PC-3 (cell line): ENCODE measurements around the gene NUDT3. TPM values are rescaled to one million over a fixed set of nuclear protein-coding genes. Genes with fewer than 3 reads are reported as not detected.
"Not testable (repeated sequence)": the region's sequence is repeated elsewhere in the genome, so short reads cannot be mapped to it uniquely, and the experiment has no call there.

Source experiments
- ATAC-seq: fragments of 200-7000 bp; cut with Tn5 transposase; 2 replicates; pipeline ENCODE4 v1.9.1; 2020; ENCODE audit warnings: mild to moderate bottlenecking, moderate library complexity
- BruUV-seq: library from RNA; stranded (reverse); fragments of 400-500 nt; replicated peaks from 2 replicates; lab custom pipeline; 2021; lab: Mats Ljungman, UMichigan
- CTCF ChIA-PET: fragments of 300-600 bp; sonication (Branson Sonifier 250); formaldehyde crosslinking; loops from one replicate; lab custom pipeline; 2022; ENCODE audit warnings: antibody characterized with exemption; lab: Charles Lee
- POLR2A ChIA-PET: fragments of 300-600 bp; sonication (Branson Sonifier 250); formaldehyde crosslinking; loops from one replicate; lab custom pipeline; 2022; ENCODE audit warnings: antibody characterized with exemption; ENCODE audit not compliant: unreplicated experiment; lab: Charles Lee
- DNase-seq: peaks from one replicate; pipeline ENCODE4 v3.0.0-alpha.2; 2015
- H2AFZ ChIP-seq: fragments of 300-600 bp; sonication (generic); 2 replicates; pipeline ENCODE4 v1.6.0; 2016; ENCODE audit warnings: antibody characterized with exemption, low read length
- H3F3A ChIP-seq: fragments of 300-600 bp; sonication (generic); one replicate; pipeline ENCODE4 v1.6.0; 2017; ENCODE audit warnings: antibody characterized with exemption, low read length, control low read depth, mild to moderate bottlenecking; ENCODE audit not compliant: unreplicated experiment
- H3K27ac ChIP-seq: fragments of 300-600 bp; sonication (generic); 2 replicates; pipeline ENCODE4 v1.5.1; 2016; ENCODE audit warnings: mild to moderate bottlenecking, low read length
- H3K27me3 ChIP-seq: fragments of 300-600 bp; sonication (generic); 2 replicates; pipeline ENCODE4 v1.6.1; 2016; ENCODE audit warnings: low read length, mixed read lengths
- H3K36me3 ChIP-seq: fragments of 300-600 bp; sonication (generic); 2 replicates; pipeline ENCODE4 v1.6.1; 2016; ENCODE audit warnings: low read depth, mixed run types, low read length, mixed read lengths
- H3K4me1 ChIP-seq: fragments of 300-600 bp; sonication (generic); 2 replicates; pipeline ENCODE4 v1.5.1; 2016; ENCODE audit warnings: low read length; ENCODE audit not compliant: insufficient read depth
- H3K4me2 ChIP-seq: fragments of 300-600 bp; sonication (generic); 2 replicates; pipeline ENCODE4 v1.6.0; 2016; ENCODE audit warnings: low read length
- H3K4me3 ChIP-seq: fragments of 300-600 bp; sonication (generic); 2 replicates; pipeline ENCODE4 v1.5.1; 2016; ENCODE audit warnings: mild to moderate bottlenecking, low read length, mixed read lengths
- H3K79me2 ChIP-seq: fragments of 300-600 bp; sonication (generic); 2 replicates; pipeline ENCODE4 v1.6.1; 2017; ENCODE audit warnings: low read length, mixed read lengths
- H3K9ac ChIP-seq: fragments of 300-600 bp; sonication (generic); 2 replicates; pipeline ENCODE4 v1.6.0; 2016; ENCODE audit warnings: mild to moderate bottlenecking, low read length
- H3K9me2 ChIP-seq: fragments of 300-600 bp; sonication (generic); replicated peaks from 2 replicates; pipeline ENCODE4 v1.6.1; 2016; ENCODE audit warnings: mixed run types, low read length, mixed read lengths
- H3K9me3 ChIP-seq: fragments of 300-600 bp; sonication (generic); 2 replicates; pipeline ENCODE4 v1.6.1; 2016; ENCODE audit warnings: low read length, mixed read lengths
- H4K20me1 ChIP-seq: fragments of 300-600 bp; sonication (generic); 2 replicates; pipeline ENCODE4 v1.6.1; 2016; ENCODE audit warnings: low read length, mixed read lengths
- EZH2 ChIP-seq: fragments of 300-600 bp; sonication (generic); IDR thresholded peaks from one replicate; pipeline ENCODE4 v1.6.1; 2017; ENCODE audit warnings: antibody characterized with exemption, mild to moderate bottlenecking, low read length; ENCODE audit not compliant: unreplicated experiment
- EZH2phosphoT487 ChIP-seq: fragments of 300-600 bp; sonication (generic); IDR thresholded peaks from 2 replicates; pipeline ENCODE4 v1.6.1; 2018; ENCODE audit warnings: mild to moderate bottlenecking, antibody characterized with exemption, low read length, borderline replicate concordance
- intact Hi-C: fragments of 100-400 bp; cut with micrococcal nuclease; formaldehyde crosslinking; loops from 2 replicates; pipeline ENCODE4 v1.9.0; 2023
- total RNA-seq: library from RNA; depleted of rRNA; stranded (reverse); fragments of >200 nt; gene quantifications from 2 replicates; pipeline ENCODE4 v1.2.3, GENCODE V29; 2014
- TF ChIP-seq, protein P1 (sequence below): fragments of 300-600 bp; sonication (generic); conservative IDR thresholded peaks from 2 replicates; pipeline ENCODE4 v1.5.1; 2017; ENCODE audit warnings: antibody characterized with exemption, low read depth, mild to moderate bottlenecking, low read length

Gene NUDT3
- total RNA-seq, 1 experiment from 2014 or later: 24.6 TPM

DNA sequence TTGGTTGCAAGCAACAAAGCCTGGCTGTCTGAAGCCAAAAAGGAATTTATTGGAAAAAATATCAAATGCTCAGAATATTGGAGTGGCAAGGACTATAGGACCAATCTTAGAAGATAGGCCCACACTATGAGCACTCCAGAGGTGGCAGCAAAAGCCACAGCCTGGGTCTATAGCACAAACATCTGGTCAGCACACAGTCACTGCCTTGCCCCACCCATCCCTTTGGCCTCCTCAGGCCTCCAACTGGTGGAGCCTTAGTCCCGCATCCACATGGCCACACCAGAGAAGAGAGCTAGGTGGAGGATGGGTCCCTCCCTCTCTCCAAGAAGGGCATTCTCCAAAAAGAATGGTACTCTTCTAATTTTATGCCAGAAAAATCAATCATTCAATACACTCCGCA is 14.0 kb downstream of the NUDT3 start:
- BruUV-seq: no TSS peak
- TF ChIP-seq EZH2: no peak
- Histone ChIP-seq H3K27ac (no peak overlapping the region), H3K4me1 (no peaks in the 10 kb centered on the region), H3K4me3 (no peak overlapping the region), H3K4me2 (no peak overlapping the region), H3F3A (no peaks in the 10 kb centered on the region), H3K9ac (no peak overlapping the region), H3K9me2 (no peaks in the 10 kb centered on the region), H3K79me2 (peaks cover 89% of the 10 kb centered on the region), H3K27me3 (no peaks in the 10 kb centered on the region), H2AFZ (no peak overlapping the region), H3K9me3 (no peaks in the 10 kb centered on the region), H3K36me3 (no peaks in the 10 kb centered on the region), H4K20me1 (peaks cover 33% of the 10 kb centered on the region)
- POLR2A ChIA-PET: no interaction called here
- intact Hi-C loops: no loop called here
- CTCF ChIA-PET: no interaction called here
- 0 out of 2 replicates have a peak, but pooled peaks have one; percentile 22 for ATAC-seq
- DNase-seq: no peak

DNA sequence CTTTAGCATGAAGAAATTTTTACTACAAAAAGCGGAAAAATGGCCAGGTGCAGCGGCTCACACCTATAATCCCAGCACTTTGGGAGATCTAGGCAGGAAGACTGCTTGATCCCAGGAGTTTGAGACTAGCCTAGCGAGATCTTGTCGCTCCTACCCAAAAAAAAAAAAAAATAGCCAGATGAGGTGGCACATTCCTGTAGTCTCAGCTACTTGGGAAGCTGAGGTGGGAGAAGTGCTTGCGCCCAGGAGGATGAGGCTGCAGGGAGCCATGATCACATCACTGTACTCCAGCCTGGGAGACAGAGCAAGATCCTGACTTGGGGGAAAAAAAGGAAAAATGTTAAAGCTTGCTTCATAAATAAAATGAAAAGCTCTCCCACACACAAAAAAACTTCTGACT is 14.5 kb downstream of the NUDT3 start:
- ChIA-PET CTCF (no interaction called here), POLR2A (no interaction called here)
- Histone ChIP-seq H3K9me3 (no peaks in the 10 kb centered on the region), H3K9me2 (no peaks in the 10 kb centered on the region), H3K4me2 (no peak overlapping the region), H3K27me3 (no peaks in the 10 kb centered on the region), H3K9ac (no peak overlapping the region), H3K79me2 (peaks cover 89% of the 10 kb centered on the region), H3F3A (no peaks in the 10 kb centered on the region), H4K20me1 (peaks cover 29% of the 10 kb centered on the region), H2AFZ (no peak overlapping the region), H3K4me1 (no peaks in the 10 kb centered on the region), H3K27ac (no peak overlapping the region), H3K4me3 (no peak overlapping the region), H3K36me3 (no peaks in the 10 kb centered on the region)
- no TSS peak for BruUV-seq
- DNase-seq (no peak), ATAC-seq (no peak)
- TF ChIP-seq EZH2 (no peak), EZH2phosphoT487 (no peak)
- TF ChIP-seq, protein P1, sequence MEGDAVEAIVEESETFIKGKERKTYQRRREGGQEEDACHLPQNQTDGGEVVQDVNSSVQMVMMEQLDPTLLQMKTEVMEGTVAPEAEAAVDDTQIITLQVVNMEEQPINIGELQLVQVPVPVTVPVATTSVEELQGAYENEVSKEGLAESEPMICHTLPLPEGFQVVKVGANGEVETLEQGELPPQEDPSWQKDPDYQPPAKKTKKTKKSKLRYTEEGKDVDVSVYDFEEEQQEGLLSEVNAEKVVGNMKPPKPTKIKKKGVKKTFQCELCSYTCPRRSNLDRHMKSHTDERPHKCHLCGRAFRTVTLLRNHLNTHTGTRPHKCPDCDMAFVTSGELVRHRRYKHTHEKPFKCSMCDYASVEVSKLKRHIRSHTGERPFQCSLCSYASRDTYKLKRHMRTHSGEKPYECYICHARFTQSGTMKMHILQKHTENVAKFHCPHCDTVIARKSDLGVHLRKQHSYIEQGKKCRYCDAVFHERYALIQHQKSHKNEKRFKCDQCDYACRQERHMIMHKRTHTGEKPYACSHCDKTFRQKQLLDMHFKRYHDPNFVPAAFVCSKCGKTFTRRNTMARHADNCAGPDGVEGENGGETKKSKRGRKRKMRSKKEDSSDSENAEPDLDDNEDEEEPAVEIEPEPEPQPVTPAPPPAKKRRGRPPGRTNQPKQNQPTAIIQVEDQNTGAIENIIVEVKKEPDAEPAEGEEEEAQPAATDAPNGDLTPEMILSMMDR: no peak
- intact Hi-C loops: no loop called here

DNA sequence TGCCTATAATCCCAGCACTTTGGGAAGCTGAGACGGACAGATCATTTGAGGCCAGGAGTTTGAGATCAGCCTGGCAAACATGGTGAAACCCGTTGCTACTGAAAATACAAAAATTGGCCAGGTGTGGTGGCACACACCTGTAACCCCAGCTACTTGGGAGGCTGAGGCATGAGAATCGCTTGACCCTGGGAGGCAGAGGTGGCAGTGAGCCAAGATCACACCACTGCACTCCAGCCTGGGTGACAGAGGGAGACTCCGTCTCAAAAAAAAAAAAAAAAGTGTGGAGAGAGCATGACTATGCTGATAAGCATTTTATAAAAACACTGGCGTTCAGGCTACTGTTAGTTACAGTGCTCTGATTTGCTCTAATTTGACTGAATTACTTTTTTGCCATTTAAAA is 14.9 kb downstream of the NUDT3 start:
- H3K4me2 ChIP-seq, DNase-seq, H3F3A ChIP-seq, H3K36me3 ChIP-seq, H2AFZ ChIP-seq, BruUV-seq, H3K9me3 ChIP-seq, ATAC-seq, H3K4me1 ChIP-seq, H3K27ac ChIP-seq, H3K27me3 ChIP-seq, POLR2A ChIA-PET, H3K9ac ChIP-seq, H3K4me3 ChIP-seq, intact Hi-C loops, CTCF ChIA-PET, H3K9me2 ChIP-seq: not testable (repeated sequence)
- Histone ChIP-seq H4K20me1 (peaks cover 29% of the 10 kb centered on the region), H3K79me2 (peaks cover 88% of the 10 kb centered on the region)

DNA sequence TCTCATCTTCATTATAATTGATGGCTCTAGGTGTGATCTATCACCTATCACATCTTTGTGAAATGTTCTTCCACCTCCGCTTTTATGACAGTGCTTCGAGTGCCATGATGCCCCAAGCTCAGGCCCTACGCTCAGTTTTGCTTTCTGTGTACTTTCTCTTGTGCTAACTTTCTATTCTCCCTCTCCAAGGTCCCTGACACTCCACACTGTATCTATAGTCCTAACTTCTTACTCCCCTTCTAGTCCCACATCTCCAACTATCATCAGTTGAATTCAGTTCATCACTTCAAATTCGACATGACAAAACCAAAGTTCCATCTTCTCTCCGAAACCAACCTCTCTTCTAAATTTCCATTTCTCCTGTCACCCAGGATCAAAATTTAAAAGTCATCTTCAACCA is 16.6 kb downstream of the NUDT3 start:
- no peaks in the 10 kb centered on the region for H3K36me3 ChIP-seq
- H3K27me3 ChIP-seq: no peaks in the 10 kb centered on the region
- intact Hi-C loops: no loop called here
- H3K79me2 ChIP-seq: peaks cover 77% of the 10 kb centered on the region
- H3K9me2 ChIP-seq: no peaks in the 10 kb centered on the region
- DNase-seq (no peak), ATAC-seq (no peak)
- H3K4me1 ChIP-seq: no peaks in the 10 kb centered on the region
- no peak overlapping the region for H2AFZ ChIP-seq
- POLR2A ChIA-PET: no interaction called here
- no peaks in the 10 kb centered on the region for H3K9me3 ChIP-seq
- H3F3A ChIP-seq: no peaks in the 10 kb centered on the region
- BruUV-seq: no TSS peak
- no peak overlapping the region for H3K27ac ChIP-seq
- TF ChIP-seq EZH2 (no peak), EZH2phosphoT487 (no peak)
- TF ChIP-seq, protein P1: no peak
- CTCF ChIA-PET: interaction anchor here (1.0 kb wide), 1 partner anchor 8 kb away, joined by 3 read pairs; no protein-coding TSS in a partner anchor
- H3K4me2 ChIP-seq: no peak overlapping the region
- no peak overlapping the region for H3K9ac ChIP-seq
- peaks cover 24% of the 10 kb centered on the region for H4K20me1 ChIP-seq
- no peak overlapping the region for H3K4me3 ChIP-seq
